Lung microvascular endothelial cell (primary cell): ENCODE data around the gene ZNF619. TPM values are rescaled to one million over a fixed set of nuclear protein-coding genes. Genes with fewer than 3 reads are reported as not detected.

Experiments used
- DNase-seq, 2 donors: peaks; one replicate each; pipeline versions ENCODE4 v3.0.0 to v3.0.0-alpha.2; 2010; ENCODE audit warnings: low read depth in 2 of 2
- total RNA-seq: library from RNA; depleted of rRNA; stranded (reverse); fragments of >200 nt; gene quantifications from 2 replicates; pipeline ENCODE4 v1.2.1, GENCODE V29; 2014

ZNF619 gene
- total RNA-seq, 1 donor from 2014 or later = 5.8 TPM

DNA sequence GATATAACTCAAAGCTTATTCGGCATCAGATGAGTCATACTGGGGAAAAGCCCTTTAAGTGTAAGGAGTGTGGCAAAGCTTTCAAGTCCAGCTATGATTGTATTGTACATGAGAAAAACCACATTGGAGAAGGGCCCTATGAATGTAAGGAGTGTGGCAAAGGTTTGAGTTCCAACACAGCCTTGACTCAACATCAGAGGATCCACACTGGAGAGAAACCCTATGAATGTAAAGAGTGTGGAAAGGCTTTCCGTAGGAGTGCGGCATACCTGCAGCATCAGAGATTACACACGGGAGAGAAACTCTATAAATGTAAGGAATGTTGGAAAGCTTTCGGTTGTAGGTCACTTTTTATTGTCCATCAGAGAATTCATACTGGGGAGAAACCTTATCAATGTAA, 55.3 kb downstream of the ZNF619 start:
- no peak for DNase-seq

- DNase-seq = no peak
These were observed 57.4 kb downstream of the ZNF619 start for GRCh38 chr3:40534283-40534682.

Other genes starting within 250 kb of the ZNF619 start
- 11.1 and 13.3 TPM in 2 replicates for gene EIF1B, start 167.4 kb upstream of the ZNF619 start, total RNA-seq
- gene ENTPD3, start 89.9 kb upstream of the ZNF619 start, total RNA-seq = not detected in 2 replicates
- 277 and 317 TPM in 2 replicates for gene RPL14, start 19.8 kb upstream of the ZNF619 start, total RNA-seq
- gene ZNF620, start 28.9 kb downstream of the ZNF619 start, total RNA-seq = 3.5 and 6.5 TPM in 2 replicates
- 5.0 and 6.0 TPM in 2 replicates for gene ZNF621, start 47.8 kb downstream of the ZNF619 start, total RNA-seq